C4-2B (cell line): ENCODE data around the gene PLCB4.
"Not testable (repeated sequence)": the region's sequence is repeated elsewhere in the genome, so short reads cannot be mapped to it uniquely, and the experiment has no call there.

ENCODE experiments used
- H3K27ac ChIP-seq: fragments of 450-650 bp; 2 replicates; pipeline ENCODE4 v1.5.1; 2017
- CTCF ChIP-seq: fragments of 450-650 bp; conservative IDR thresholded peaks from 2 replicates; pipeline ENCODE4 v1.5.1; 2017; ENCODE audit warnings: mild to moderate bottlenecking
- ZFX ChIP-seq: fragments of 450-650 bp; IDR thresholded peaks from 2 replicates; pipeline ENCODE4 v1.6.1; 2017

The PLCB4 gene

DNA sequence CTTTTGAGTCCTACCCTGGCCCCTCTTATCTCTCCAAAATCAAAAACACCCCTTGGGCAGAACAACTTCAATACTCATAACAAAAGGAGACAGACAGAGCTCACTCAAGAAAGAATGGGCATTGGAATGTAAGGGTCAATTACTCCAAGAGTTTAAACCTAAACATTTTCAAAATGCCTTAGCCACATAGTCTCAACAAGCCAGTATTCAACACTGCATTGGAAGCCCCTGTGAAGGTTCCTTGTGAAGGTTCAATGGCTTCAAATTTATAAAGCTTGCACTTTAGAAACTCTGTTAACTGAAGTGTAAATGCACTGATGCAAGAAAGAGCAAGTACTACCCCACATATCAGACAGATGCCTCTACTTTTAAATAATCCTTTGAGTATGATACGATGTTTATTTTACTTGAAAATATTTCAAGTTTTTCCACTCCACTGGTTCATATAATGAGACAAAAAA is 306.4 kb downstream of the PLCB4 start:
- no peak for TF ChIP-seq CTCF
- H3K27ac ChIP-seq: no peak overlapping the region

DNA sequence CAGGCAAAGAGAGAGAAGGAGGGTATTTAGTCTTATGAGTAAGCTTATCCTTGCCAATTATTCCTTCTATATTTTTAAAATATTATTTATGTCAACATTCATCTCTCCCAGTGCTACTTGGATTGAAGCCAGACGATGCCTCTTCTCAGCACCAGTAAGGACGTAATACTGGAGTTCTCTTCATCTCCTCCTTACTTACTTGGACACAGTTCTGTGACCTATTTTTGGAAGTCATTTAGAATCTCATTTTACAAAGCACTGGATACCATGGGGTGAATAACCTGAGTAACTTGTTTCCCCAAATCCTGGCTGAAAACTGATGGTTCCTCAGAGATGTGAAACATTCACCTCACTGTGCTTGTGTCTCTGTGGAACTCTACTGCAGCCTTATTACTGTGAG is 308.1 kb downstream of the PLCB4 start:
- no peak overlapping the region for H3K27ac ChIP-seq

GRCh38 chr20:9385345-9386310 is 316.7 kb downstream of the PLCB4 start:
- H3K27ac ChIP-seq: not testable (repeated sequence)

More for the DNA sequence above, 308.1 kb downstream of the PLCB4 start:
- TF ChIP-seq CTCF (no peak), ZFX (no peak)

DNA sequence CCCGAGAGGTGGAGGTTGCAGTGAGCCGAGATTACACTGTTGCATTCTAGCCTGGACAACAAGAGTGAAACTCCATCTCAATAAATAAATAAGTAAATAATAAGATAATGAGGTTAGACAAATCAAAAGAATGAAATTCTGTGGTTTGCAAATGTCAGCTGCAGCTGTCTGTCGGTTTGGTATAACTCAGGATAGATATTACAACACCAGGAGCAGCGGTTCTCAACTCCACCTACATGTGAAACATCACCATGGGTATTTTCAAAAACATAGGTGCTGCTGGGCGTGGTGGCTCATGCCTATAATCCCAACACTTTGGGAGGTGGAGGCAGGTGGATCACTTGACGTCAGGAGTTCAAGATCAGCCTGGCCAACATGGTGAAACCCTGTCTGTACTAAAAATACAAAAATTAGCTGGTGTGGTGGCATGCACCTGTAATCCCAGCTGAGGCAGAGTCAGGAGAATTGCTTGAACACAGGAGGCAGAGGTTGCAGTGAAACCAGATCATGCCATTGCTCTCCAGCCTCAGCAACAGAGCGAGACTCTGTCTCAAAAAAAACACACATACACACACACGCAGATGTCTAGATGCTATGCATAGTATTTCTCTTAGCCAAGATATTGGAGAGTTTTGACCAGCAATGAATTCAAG is 319.4 kb downstream of the PLCB4 start:
- H3K27ac ChIP-seq: no peak overlapping the region
- TF ChIP-seq CTCF: no peak
- no peak for TF ChIP-seq ZFX

DNA sequence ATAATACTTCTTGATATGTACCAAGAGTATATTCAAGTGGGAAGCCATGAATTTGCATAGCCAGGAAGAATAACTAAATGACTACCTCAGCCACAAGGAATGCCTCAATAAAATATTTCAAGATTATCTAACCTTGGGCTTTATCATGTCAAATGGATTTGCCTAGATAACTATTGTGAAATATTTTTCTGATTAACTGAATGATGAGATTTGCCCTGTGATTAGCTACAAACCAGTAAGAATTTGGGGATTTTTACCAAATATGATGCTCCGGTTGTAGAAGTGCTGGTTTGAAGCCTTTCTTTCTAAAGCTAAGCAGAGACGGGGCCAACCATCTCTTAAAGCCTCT is 319.9 kb downstream of the PLCB4 start:
- H3K27ac ChIP-seq: no peak overlapping the region
- TF ChIP-seq ZFX: no peak
- no peak for TF ChIP-seq CTCF

DNA sequence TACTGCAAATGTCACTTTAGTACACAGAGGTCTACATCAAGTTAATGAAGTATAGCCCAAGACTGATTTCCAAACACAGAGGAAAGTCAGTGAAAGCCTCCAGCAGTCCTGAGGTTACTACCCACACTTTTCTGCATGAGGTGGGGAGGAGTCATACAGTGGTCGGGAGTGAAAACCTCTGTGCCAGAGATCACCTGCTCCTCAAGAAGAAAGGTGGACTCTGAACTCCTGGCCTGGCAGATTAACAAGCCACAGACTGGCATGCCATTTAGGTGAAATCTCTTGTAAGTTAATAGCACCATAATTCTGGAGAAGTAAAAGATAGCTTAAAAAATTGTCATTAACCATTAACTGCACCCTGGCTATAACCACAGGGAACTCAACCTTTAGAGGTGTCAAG is 320.5 kb downstream of the PLCB4 start:
- no peak for TF ChIP-seq CTCF
- no peak for TF ChIP-seq ZFX
- H3K27ac ChIP-seq: no peak overlapping the region

DNA sequence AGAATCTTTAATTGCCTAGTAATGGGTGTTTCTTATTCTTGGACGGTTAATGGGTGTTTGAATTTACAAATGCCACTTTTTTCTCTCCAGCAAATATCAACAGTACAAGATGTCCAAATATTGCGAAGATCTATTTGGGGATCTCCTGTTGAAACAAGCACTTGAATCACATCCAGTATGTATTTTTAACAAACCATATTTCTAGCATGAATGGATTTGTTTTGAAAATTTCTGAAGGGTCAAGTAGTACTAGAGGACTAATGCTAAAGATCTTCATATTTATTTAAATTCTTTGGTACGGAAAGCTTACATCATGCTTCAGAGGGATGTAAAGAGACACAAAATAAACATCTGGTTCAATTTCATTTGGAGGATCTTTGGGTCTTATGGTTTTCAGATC is 321.6 kb downstream of the PLCB4 start:
- H3K27ac ChIP-seq: no peak overlapping the region
- TF ChIP-seq ZFX (no peak), CTCF (no peak)
